RPMI8226 (cell line): ENCODE data around the gene NCK1.
"Not testable (repeated sequence)": the region's sequence is repeated elsewhere in the genome, so short reads cannot be mapped to it uniquely, and the experiment has no call there.

Experiments
- DNase-seq: peaks from one replicate; pipeline ENCODE4 v3.0.0-alpha.2; 2015

The NCK1 gene

GRCh38 chr3:136949708-136950107 is 87.7 kb downstream of the NCK1 start:
- DNase-seq = peak; percentile 6

- no peak for DNase-seq
Observed at GRCh38 chr3:136950623-136951022, 88.6 kb downstream of the NCK1 start.

- DNase-seq = no peak
Observed at GRCh38 chr3:136952292-136952691, 90.3 kb downstream of the NCK1 start.

- DNase-seq = no peak
Observed at GRCh38 chr3:136954251-136954650, 92.2 kb downstream of the NCK1 start.

DNA sequence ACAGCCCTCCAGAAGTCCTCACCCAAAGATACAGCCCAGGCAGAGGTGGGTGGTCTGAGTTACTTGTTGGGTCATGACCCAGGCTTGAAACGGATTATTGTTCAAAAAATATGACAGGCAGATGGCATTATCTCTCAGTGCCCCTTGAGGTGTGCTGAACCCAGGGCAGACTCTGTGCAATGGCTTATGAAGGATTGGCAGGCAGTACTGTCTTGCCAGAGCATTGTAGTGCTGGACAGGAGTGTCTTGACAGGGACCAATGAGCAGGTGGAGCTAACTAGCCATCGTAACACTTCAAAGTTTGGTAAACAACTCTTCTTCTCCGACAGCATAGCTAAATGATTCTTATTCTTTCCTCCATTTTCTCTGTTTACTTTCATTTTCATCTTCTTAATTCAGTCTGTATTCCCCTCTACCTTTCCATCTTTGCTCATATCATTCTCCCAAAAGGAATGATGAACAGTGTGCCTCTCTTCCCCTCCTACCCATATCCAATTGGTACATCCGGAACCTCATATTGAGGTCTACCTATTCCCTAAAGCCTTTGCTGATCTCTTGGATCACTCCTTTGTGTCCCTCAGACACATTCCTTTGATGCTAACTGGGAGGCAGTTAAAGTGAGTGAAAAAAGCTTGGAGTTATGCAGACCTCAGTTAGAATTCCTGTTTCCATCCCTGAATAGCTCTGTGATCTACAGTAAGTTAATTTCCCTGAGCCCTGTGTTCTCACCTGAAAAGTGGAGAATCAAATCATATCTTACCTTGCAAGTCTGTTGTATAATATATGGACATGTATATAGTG is 93.2 kb downstream of the NCK1 start:
- DNase-seq = no peak

GRCh38 chr3:136955813-136956212 is 93.8 kb downstream of the NCK1 start:
- DNase-seq = no peak

DNA sequence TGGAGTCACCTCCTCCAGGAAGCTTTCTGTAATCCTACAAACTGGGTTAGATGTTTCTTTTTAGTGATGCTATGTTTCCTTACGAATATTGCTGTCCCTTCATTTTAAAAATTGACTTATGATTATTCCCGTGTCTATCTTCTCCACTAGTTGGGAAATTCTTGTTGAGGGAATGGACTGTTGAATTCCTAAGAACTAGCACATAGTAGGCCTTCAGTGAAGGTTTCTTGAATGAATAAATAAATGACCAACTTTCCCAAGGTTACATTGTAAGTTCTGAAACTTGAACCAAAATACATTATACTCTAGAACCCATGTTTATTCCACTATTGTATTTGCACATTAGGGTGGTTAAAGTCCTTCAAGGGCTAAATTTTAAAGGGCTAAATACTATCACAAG is 95.0 kb downstream of the NCK1 start:
- DNase-seq = no peak

DNA sequence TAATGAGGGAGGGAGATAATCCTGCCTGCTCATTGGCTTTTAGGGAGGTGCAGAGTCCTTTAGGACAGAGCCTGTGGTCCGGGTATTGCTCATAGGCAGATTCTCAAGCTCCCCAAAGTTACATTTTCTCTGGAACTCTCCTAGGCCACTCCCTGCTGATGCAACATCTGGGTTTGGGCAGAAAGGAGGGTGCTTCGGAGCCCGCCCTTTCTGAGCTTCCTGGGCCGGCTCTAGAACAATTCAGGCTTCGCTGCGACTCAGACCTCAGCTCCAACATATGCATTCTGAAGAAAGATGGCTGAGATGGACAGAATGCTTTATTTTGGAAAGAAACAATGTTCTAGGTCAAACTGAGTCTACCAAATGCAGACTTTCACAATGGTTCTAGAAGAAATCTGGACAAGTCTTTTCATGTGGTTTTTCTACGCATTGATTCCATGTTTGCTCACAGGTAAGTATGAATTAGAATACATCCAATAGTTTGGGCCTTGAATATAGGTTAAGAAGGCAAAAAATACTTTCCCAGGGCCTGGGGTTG is 95.8 kb downstream of the NCK1 start, which contains the start of gene IL20RB:
IL20RB (plus strand) TSS at position 233 of the 538 bp plus-strand sequence; CDS start at position 364, 131 bp downstream.
- no peak for DNase-seq

DNA sequence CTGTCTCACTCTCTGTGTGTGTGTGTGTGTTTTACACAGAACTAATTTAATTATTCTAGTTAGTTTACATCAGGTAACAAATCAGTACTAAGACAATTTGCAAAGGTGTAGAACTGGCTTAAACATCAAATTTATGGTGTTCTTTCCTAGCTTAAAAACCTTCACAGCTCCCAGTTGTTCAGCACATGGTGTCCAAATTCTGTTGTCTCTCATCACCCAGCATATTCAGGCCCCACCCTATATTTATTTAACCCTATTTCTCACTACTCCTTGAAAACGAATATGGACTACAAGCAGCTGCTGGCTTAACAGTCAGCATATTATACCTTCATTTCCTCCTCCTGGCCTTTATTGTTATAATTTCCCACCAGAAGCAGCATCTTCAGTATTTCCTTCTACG is 96.9 kb downstream of the NCK1 start:
- no peak for DNase-seq

GRCh38 chr3:136959599-136959998 is 97.6 kb downstream of the NCK1 start:
- DNase-seq = no peak

GRCh38 chr3:136960838-136961836 is 99.1 kb downstream of the NCK1 start:
- no peak for DNase-seq

GRCh38 chr3:136962927-136963326 is 100.9 kb downstream of the NCK1 start:
- DNase-seq = no peak

DNA sequence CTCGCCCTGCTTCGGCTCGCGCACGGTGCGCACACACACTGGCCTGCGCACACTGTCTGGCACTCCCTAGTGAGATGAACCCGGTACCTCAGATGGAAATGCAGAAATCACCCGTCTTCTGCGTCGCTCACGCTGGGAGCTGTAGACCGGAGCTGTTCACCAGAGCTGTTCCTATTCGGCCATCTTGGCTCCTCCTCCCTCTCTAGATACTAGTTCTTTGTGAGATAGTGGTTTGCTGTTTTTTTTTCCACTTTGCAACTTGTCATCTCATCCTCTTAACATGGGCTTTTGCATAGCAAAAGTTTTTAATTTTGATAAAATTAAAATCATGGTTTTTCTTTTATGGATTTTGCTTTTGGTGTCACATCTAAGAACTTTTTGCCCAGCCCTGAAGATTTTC is 107.5 kb downstream of the NCK1 start:
- DNase-seq = not testable (repeated sequence)

DNA sequence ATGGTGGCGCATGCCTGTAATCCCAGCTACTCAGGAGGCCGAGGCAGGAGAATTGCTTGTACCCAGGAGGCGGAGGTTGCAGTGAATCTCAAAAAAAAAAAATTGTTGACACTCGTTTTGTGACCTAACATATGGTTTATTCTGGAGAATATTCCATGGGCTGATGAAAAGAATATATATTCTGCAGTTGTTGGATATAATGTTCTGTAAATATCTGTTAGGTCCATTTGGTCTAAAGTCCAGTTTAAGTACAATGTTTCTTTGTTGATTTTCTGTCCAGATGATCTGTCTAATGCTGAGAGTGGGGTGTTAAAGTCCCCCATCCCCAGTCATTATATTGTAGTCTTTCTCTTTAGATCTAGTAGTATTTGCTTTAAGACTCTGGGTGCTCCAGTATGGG is 111.3 kb downstream of the NCK1 start:
- no peak for DNase-seq

DNA sequence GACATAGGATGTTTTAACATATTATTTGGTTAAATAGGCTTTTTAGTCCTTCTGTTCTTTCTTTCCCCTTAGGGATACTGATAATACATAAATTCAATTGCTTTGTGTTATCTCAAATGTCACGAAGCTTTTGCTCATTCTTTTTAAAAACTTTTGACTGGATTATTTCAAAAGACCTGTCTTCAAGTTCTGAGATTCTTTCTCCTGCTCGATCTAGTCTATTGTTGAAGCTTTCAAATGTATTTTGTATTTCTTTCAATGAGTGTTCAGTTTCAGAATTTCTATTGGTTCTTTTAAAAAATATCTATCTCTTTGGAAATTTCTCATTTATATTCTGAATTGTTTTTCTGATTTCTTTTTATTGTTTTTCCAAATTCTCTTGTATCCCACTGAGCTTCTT is 112.7 kb downstream of the NCK1 start:
- no peak for DNase-seq

- no peak for DNase-seq
Observed at GRCh38 chr3:136979204-136979603, 117.2 kb downstream of the NCK1 start.

- DNase-seq = no peak
Observed at GRCh38 chr3:136979684-136980083, 117.7 kb downstream of the NCK1 start.

DNA sequence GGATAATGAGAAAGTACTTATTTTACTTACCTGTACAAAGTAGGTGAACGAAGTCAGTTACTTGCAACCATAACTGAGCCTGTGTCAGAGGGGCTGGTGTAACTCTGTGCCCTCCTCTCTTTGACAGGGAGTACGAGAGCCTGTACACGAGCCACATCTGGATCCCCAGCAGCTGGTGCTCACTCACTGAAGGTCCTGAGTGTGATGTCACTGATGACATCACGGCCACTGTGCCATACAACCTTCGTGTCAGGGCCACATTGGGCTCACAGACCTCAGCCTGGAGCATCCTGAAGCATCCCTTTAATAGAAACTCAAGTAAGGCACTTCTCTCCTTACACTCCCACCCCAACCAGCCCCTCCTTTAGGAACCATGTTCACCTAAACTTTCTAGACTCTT is 120.0 kb downstream of the NCK1 start:
- DNase-seq = no peak

DNA sequence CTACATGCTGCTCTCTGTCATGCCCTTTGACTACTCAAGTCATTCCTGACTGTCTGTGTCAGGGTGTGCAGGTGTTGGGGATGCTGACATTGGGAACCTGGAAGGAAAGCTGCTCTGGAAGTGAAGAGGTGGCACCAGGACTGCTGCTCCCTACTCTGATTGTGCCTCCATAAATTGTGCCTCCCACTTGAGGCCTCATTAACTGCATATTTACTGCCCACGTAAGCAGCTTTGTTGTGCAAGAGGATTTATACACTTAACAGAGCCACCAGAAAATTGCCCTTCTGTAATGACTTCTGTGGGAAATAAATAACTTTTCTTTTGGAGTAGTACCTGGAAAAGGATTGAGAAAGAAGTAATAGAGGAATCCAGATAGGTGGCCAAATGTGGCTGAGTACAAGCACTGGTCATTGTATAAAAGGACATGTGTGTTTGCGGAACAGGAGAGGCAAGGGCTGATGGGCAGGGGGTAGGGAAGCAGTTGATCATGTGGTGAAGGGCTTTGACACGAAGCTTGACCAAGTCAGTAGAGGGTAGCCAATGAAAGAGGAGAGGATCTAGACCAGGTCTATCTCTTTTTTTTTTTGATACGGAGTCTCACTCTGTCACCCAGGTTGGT is 120.6 kb downstream of the NCK1 start:
- no peak for DNase-seq

GRCh38 chr3:136984837-136985236 is 122.8 kb downstream of the NCK1 start:
- DNase-seq = no peak

DNA sequence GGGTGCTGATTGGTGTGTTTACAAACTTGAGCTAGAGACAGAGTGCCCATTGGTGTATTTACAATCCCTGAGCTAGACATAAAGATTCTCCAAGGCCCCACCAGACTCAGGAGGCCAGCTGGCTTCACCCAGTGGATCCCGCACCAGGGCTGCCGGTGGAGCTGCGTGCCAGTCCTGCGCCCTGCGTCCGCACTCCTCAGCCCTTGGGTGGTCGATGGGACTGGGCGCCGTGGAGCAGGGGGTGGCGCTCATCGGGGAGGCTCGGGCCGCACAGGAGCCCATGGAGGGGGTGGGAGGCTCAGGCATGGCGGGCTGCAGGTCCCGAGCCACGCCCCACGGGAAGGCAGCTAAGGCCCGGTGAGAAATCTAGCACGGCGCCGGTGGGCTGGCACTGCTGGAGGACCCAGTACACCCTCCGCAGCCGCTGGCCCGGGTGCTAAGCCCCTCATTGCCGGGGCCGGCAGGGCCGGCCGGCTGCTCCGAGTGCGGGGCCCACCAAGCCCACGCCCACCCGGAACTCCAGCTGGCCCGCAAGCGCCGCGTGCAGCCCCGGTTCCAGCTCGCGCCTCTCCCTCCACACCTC is 125.5 kb downstream of the NCK1 start:
- DNase-seq = not testable (repeated sequence)

GRCh38 chr3:136988651-136989050 is 126.6 kb downstream of the NCK1 start:
- DNase-seq = no peak
